LoVo (cell line): ENCODE results near the gene N4BP3.

Experiments used
- DNase-seq: peaks from one replicate; pipeline ENCODE4 v3.0.0-alpha.2; 2016; ENCODE audit warnings: low spot score

Gene N4BP3

DNA sequence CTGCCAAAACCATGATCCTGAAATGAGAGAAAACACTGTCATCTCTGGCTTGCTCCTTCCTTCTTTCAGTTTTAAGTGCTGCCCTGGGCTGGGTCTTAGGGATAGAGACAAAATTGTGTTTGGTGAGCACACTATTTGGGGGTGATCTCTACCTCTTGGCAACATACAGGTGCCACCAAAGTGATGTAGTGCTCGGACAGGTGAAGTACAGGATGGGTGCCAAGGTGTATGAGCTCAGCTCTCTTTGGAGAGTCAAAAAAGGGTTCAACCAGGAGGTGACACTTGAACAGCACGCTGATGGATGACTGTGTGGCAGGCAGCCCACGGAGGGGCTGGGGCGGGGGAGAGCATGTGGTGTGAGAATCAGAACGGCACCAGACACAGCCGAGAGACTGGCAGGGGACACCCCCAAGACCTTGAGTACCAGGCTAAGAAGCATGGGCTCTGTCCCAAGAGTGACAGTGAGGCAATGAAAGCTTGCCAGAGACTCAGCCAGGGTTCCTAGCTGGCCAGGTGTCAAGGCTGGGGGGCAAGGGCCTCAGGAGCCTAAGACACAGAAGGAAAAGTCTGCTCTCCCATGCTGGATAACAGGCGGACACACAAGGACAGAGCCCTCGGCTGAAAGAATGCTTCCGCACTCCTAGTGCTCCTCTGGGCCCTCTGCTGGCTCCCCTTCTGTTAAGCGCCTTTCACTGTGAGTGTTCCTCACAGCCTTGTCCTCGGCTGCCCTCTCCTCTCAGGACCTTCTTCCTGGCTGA is 37.8 kb downstream of the N4BP3 start:
- DNase-seq = no peak

DNA sequence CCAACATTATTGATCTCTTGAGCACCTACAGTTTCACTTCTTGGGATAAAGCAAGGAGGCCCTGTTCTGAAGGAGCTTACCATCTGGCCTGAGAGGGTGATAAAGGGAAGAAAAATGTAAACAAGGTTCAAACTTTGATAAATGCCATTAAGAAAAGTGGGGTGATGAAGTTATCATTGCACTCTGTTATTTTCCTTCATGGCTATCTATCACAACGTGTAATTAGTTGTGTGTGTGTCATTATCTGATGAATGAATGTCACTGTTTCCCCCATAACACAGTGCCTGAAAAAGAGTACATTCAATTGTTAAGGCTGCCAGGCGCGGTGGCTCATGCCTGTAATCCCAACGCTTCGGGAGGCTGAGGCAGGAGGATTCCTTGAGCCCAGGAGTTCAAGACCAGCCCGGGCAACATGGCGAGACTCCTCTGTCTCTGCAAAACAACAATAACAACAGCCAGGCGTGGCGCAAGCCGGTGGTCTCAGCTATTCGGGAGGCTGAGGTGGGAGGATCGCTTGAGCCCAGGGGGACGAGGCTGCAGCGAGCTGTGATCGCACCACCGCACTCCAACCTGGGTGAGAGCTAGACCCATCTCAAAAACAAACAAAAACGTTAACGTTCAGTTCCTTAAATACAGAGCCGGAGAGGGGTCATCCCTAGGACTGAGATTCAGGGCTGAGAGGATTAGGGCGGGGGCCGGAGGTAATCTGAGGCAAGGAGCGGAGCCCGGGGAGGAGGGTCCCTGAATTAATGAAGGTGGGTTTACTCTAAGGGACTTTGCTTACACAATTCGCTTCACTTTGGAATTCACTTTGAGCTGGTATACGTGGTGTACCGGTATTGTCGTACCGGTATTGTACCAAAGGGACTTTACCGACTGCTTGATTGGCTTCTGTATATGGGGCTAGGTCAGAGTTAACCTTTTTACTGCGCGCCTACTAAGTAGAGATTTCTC is 39.4 kb downstream of the N4BP3 start:
- no peak for DNase-seq

DNA sequence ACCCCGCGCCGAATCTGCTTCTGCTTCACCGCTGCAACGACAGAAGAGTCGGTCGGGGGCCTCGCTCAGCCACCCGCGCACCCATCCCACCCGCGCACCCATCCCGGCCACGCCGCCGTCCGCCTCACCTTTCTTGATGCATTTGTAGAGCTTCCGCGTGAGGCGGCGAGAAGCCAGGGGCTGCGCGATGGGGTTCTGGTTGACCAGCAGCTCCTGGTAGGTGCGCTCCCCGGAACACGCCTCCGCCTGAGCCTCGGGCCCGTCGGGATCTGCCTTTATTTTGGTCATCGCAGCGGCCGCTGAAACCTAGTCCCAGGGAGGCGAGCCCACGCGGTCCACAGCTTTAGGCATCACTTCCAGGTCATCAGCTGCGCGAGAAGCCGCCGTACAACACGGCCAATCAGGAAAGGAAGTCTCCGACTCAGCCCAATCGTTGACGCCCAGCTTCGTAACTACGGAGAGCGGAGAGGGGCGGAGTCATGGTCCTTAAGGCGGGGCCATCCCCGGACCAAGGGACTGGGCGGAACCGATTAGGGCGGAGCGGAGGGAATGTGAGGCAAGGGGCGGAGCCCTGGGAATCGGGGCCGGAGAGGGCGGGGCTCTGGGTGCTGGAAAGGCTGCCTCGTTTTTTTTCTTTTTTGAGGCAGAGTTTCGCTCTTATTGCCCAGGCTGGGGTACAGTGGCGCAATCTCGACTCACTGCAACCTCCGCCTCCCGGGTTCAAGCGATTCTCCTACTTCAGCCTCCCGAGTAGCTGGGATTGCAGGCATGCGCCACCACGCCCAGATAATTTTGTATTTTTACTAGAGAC is 40.4 kb downstream of the N4BP3 start, which contains the start of gene NHP2:
Gene NHP2, minus strand, starts transcription at position 356 of the 811 bp plus-strand sequence. Its CDS starts 68 bp downstream, at position 288.
- DNase-seq = peak; percentile 100

GRCh38 chr5:178155065-178155464 is 41.7 kb downstream of the N4BP3 start:
- DNase-seq = no peak

GRCh38 chr5:178160176-178160575 is 46.8 kb downstream of the N4BP3 start:
- DNase-seq = no peak

- no peak for DNase-seq
Measured at GRCh38 chr5:178162481-178162880, 49.1 kb downstream of the N4BP3 start.

GRCh38 chr5:178163772-178164735 is 50.7 kb downstream of the N4BP3 start:
- DNase-seq = peak; percentile 86

DNA sequence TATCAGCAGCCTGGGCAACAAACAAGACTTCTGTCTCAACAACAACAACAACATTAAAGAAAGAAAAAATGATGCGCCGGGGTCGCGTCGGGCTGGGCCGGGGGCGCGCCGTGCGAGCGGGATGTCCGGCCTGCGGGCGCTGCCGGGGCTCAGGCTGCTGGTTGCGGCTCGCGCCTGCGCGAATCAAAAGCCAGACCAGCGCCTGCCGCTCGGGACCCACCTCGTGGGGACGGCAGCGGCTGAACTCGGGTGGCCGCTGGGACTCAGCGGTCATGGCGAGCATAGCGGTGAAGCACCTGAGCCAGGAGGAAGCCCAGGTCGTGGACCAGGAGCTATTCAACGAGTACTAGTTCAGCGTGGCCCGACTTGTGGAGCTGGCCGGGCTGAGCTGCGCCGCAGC is 52.2 kb downstream of the N4BP3 start:
- DNase-seq = no peak

GRCh38 chr5:178170455-178170854 is 57.1 kb downstream of the N4BP3 start:
- DNase-seq = no peak

DNA sequence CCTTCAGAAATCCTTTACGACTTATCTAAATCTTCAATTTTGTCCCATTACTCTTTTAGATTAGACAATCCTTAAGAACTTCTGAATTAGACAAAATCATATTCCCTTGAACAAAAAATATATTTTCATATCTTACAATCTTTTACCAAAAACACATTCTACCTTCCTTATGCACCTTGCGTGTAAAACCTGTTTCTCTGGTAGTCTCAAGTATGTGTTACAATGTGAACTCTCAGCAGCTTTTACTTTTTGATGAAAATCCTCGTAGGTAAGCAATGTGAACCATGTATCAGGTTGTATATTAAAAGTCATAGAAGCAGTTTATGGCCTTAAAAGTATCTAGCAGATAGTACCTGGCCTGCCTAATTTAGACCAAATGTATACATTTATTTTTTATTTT is 61.1 kb downstream of the N4BP3 start:
- no peak for DNase-seq
